Gastrocnemius medialis (tissue), 4 donors: ENCODE data around the gene EEF1A2.

Source experiments
- POLR2A ChIP-seq, 2 donors: fragments of 450-650 bp; IDR thresholded peaks; one replicate each; pipeline ENCODE4 v1.6.1; 2017; ENCODE audit warnings: antibody characterized with exemption in 2 of 2, mild to moderate bottlenecking in 2 of 2, moderate library complexity in 2 of 2
- TF ChIP-seq, protein P1 (sequence below), 5 experiments: fragments of 450-650 bp in 3 of 5; fragments of 200-600 bp in 2 of 5; sonication (generic) in 2 of 5; IDR thresholded peaks in 4 of 5; conservative IDR thresholded peaks in 1 of 5; 1 replicate in 4 of 5; 2 replicates in 1 of 5; pipeline ENCODE4 v1.5.1; 2016 to 2019; ENCODE audit warnings: antibody characterized with exemption in 5 of 5, mild to moderate bottlenecking in 3 of 5, moderate library complexity in 3 of 5

DNA sequence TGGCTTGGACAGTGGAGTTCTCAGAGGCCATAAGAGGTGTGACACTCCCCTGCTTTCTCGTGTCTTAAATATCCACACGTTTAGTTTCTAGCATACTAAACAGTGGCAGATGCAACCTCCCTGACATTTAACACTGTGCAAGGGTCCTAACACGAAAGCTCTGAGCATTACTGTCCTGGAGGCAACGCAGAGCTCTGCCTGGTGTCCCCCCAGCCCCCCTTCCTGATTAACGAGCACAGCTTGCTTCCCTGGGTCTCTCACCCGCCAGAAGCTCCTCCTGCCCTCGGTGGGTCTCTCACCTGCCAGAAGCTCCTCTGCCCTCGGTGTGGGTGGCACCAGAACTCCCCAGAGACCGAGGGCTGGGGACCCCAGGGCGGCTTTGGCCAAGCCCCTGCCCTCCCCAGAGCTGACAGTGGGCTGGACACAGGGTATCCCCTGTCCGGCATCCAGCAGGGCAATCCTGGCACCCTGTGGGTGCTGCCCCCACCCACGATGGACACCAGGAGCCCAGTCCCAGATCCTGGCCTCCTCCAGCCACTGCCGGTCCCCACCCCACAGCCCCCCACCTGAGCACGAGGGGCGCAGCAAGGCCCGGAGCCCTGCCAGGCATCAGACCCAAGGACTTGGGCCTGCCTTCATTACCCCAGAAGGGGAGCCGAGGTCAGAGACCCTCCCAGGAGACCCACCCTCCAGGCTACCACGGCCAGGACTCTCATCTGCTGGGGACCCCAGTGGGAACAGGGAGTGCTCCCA, 14.1 kb downstream of the EEF1A2 start:
- TF ChIP-seq, protein P1, sequence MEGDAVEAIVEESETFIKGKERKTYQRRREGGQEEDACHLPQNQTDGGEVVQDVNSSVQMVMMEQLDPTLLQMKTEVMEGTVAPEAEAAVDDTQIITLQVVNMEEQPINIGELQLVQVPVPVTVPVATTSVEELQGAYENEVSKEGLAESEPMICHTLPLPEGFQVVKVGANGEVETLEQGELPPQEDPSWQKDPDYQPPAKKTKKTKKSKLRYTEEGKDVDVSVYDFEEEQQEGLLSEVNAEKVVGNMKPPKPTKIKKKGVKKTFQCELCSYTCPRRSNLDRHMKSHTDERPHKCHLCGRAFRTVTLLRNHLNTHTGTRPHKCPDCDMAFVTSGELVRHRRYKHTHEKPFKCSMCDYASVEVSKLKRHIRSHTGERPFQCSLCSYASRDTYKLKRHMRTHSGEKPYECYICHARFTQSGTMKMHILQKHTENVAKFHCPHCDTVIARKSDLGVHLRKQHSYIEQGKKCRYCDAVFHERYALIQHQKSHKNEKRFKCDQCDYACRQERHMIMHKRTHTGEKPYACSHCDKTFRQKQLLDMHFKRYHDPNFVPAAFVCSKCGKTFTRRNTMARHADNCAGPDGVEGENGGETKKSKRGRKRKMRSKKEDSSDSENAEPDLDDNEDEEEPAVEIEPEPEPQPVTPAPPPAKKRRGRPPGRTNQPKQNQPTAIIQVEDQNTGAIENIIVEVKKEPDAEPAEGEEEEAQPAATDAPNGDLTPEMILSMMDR (IDR thresholded peaks at IDR 0.05 in 4 of 5, conservative IDR thresholded peaks at IDR 0.05 in 1 of 5), result no peak
- no peak for TF ChIP-seq POLR2A (IDR thresholded peaks at IDR 0.05)
